Ovary (tissue), 3 donors: ENCODE results near the gene ACTG2.

ENCODE experiments used
- CTCF ChIP-seq, 3 donors: fragments of 450-650 bp in 2 of 3; fragments of 200-600 bp in 1 of 3; IDR thresholded peaks; one replicate each; pipeline versions ENCODE4 v1.5.1 to v1.8.0; 2016 to 2022; ENCODE audit warnings: antibody characterized with exemption in 3 of 3, mild to moderate bottlenecking in 1 of 3
- POLR2A ChIP-seq: fragments of 450-650 bp; IDR thresholded peaks from one replicate; pipeline ENCODE4 v1.6.1; 2017; ENCODE audit warnings: antibody characterized with exemption, mild to moderate bottlenecking, moderate library complexity
- donor health status: DM: no; HTN: no; CAD: no.

GRCh38 chr2:73928963-73929347 lies 36.1 kb downstream of the ACTG2 start:
- TF ChIP-seq CTCF (IDR thresholded peaks at IDR 0.05) (no peak), POLR2A (no peak)
